ENCODE measurements around the gene KMT2A.

- no peak for TF ChIP-seq YY1 (IDR thresholded peaks at IDR 0.05; ENCODE audit: low read depth)
- no peak for TF ChIP-seq EP300 (IDR thresholded peaks at IDR 0.05; ENCODE audit: borderline replicate concordance)
- TF ChIP-seq TAF1 (IDR thresholded peaks at IDR 0.05; ENCODE audit: low read depth): no peak
- no peak for TF ChIP-seq CREB1 (IDR thresholded peaks at IDR 0.05; ENCODE audit: low read depth)
- TF ChIP-seq, protein P1, sequence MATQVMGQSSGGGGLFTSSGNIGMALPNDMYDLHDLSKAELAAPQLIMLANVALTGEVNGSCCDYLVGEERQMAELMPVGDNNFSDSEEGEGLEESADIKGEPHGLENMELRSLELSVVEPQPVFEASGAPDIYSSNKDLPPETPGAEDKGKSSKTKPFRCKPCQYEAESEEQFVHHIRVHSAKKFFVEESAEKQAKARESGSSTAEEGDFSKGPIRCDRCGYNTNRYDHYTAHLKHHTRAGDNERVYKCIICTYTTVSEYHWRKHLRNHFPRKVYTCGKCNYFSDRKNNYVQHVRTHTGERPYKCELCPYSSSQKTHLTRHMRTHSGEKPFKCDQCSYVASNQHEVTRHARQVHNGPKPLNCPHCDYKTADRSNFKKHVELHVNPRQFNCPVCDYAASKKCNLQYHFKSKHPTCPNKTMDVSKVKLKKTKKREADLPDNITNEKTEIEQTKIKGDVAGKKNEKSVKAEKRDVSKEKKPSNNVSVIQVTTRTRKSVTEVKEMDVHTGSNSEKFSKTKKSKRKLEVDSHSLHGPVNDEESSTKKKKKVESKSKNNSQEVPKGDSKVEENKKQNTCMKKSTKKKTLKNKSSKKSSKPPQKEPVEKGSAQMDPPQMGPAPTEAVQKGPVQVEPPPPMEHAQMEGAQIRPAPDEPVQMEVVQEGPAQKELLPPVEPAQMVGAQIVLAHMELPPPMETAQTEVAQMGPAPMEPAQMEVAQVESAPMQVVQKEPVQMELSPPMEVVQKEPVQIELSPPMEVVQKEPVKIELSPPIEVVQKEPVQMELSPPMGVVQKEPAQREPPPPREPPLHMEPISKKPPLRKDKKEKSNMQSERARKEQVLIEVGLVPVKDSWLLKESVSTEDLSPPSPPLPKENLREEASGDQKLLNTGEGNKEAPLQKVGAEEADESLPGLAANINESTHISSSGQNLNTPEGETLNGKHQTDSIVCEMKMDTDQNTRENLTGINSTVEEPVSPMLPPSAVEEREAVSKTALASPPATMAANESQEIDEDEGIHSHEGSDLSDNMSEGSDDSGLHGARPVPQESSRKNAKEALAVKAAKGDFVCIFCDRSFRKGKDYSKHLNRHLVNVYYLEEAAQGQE (IDR thresholded peaks at IDR 0.05; ENCODE audit: low read depth): no peak
- TF ChIP-seq RAD21 (IDR thresholded peaks at IDR 0.05; ENCODE audit: low read depth): no peak
Measured at GRCh38 chr11:118545533-118545932, 109.2 kb downstream of the KMT2A start.

Measured in Ishikawa (cell line).